PC-3 (cell line): ENCODE results near the gene CYBA. TPM values are rescaled to one million over a fixed set of nuclear protein-coding genes. Genes with fewer than 3 reads are reported as not detected.

Experiments
- ATAC-seq: fragments of 200-7000 bp; cut with Tn5 transposase; 2 replicates; pipeline ENCODE4 v1.9.1; 2020; ENCODE audit warnings: mild to moderate bottlenecking, moderate library complexity
- BruUV-seq: library from RNA; stranded (reverse); fragments of 400-500 nt; replicated peaks from 2 replicates; lab custom pipeline; 2021; lab: Mats Ljungman, UMichigan
- CTCF ChIA-PET: fragments of 300-600 bp; sonication (Branson Sonifier 250); formaldehyde crosslinking; loops from one replicate; lab custom pipeline; 2022; ENCODE audit warnings: antibody characterized with exemption; lab: Charles Lee
- POLR2A ChIA-PET: fragments of 300-600 bp; sonication (Branson Sonifier 250); formaldehyde crosslinking; loops from one replicate; lab custom pipeline; 2022; ENCODE audit warnings: antibody characterized with exemption; ENCODE audit not compliant: unreplicated experiment; lab: Charles Lee
- DNase-seq: peaks from one replicate; pipeline ENCODE4 v3.0.0-alpha.2; 2015
- H2AFZ ChIP-seq: fragments of 300-600 bp; sonication (generic); 2 replicates; pipeline ENCODE4 v1.6.0; 2016; ENCODE audit warnings: antibody characterized with exemption, low read length
- H3F3A ChIP-seq: fragments of 300-600 bp; sonication (generic); one replicate; pipeline ENCODE4 v1.6.0; 2017; ENCODE audit warnings: antibody characterized with exemption, low read length, control low read depth, mild to moderate bottlenecking; ENCODE audit not compliant: unreplicated experiment
- H3K27ac ChIP-seq: fragments of 300-600 bp; sonication (generic); 2 replicates; pipeline ENCODE4 v1.5.1; 2016; ENCODE audit warnings: mild to moderate bottlenecking, low read length
- H3K27me3 ChIP-seq: fragments of 300-600 bp; sonication (generic); 2 replicates; pipeline ENCODE4 v1.6.1; 2016; ENCODE audit warnings: low read length, mixed read lengths
- H3K36me3 ChIP-seq: fragments of 300-600 bp; sonication (generic); 2 replicates; pipeline ENCODE4 v1.6.1; 2016; ENCODE audit warnings: low read depth, mixed run types, low read length, mixed read lengths
- H3K4me1 ChIP-seq: fragments of 300-600 bp; sonication (generic); 2 replicates; pipeline ENCODE4 v1.5.1; 2016; ENCODE audit warnings: low read length; ENCODE audit not compliant: insufficient read depth
- H3K4me2 ChIP-seq: fragments of 300-600 bp; sonication (generic); 2 replicates; pipeline ENCODE4 v1.6.0; 2016; ENCODE audit warnings: low read length
- H3K4me3 ChIP-seq: fragments of 300-600 bp; sonication (generic); 2 replicates; pipeline ENCODE4 v1.5.1; 2016; ENCODE audit warnings: mild to moderate bottlenecking, low read length, mixed read lengths
- H3K79me2 ChIP-seq: fragments of 300-600 bp; sonication (generic); 2 replicates; pipeline ENCODE4 v1.6.1; 2017; ENCODE audit warnings: low read length, mixed read lengths
- H3K9ac ChIP-seq: fragments of 300-600 bp; sonication (generic); 2 replicates; pipeline ENCODE4 v1.6.0; 2016; ENCODE audit warnings: mild to moderate bottlenecking, low read length
- H3K9me2 ChIP-seq: fragments of 300-600 bp; sonication (generic); replicated peaks from 2 replicates; pipeline ENCODE4 v1.6.1; 2016; ENCODE audit warnings: mixed run types, low read length, mixed read lengths
- H3K9me3 ChIP-seq: fragments of 300-600 bp; sonication (generic); 2 replicates; pipeline ENCODE4 v1.6.1; 2016; ENCODE audit warnings: low read length, mixed read lengths
- H4K20me1 ChIP-seq: fragments of 300-600 bp; sonication (generic); 2 replicates; pipeline ENCODE4 v1.6.1; 2016; ENCODE audit warnings: low read length, mixed read lengths
- CTCF ChIP-seq: fragments of 300-600 bp; sonication (generic); conservative IDR thresholded peaks from 2 replicates; pipeline ENCODE4 v1.5.1; 2017; ENCODE audit warnings: antibody characterized with exemption, low read depth, mild to moderate bottlenecking, low read length
- EZH2 ChIP-seq: fragments of 300-600 bp; sonication (generic); IDR thresholded peaks from one replicate; pipeline ENCODE4 v1.6.1; 2017; ENCODE audit warnings: antibody characterized with exemption, mild to moderate bottlenecking, low read length; ENCODE audit not compliant: unreplicated experiment
- EZH2phosphoT487 ChIP-seq: fragments of 300-600 bp; sonication (generic); IDR thresholded peaks from 2 replicates; pipeline ENCODE4 v1.6.1; 2018; ENCODE audit warnings: mild to moderate bottlenecking, antibody characterized with exemption, low read length, borderline replicate concordance
- intact Hi-C: fragments of 100-400 bp; cut with micrococcal nuclease; formaldehyde crosslinking; loops from 2 replicates; pipeline ENCODE4 v1.9.0; 2023
- total RNA-seq: library from RNA; depleted of rRNA; stranded (reverse); fragments of >200 nt; gene quantifications from 2 replicates; pipeline ENCODE4 v1.2.3, GENCODE V29; 2014

Gene CYBA
- total RNA-seq, 1 experiment from 2014 or later: not detected

- Histone ChIP-seq H4K20me1 (0 out of 2 replicates have a peak, but pooled peaks cover 3% of the 10 kb centered on the region), H3K4me2 (no peak overlapping the region), H3K9me2 (no peaks in the 10 kb centered on the region), H3K9ac (no peak overlapping the region), H3F3A (no peaks in the 10 kb centered on the region), H3K27me3 (no peaks in the 10 kb centered on the region), H3K27ac (no peak overlapping the region), H2AFZ (no peak overlapping the region), H3K4me3 (no peak overlapping the region), H3K9me3 (no peaks in the 10 kb centered on the region), H3K79me2 (peaks cover 13% of the 10 kb centered on the region), H3K36me3 (no peaks in the 10 kb centered on the region), H3K4me1 (no peaks in the 10 kb centered on the region; the same call in 1 of the 2 replicates)
- CTCF ChIA-PET: no interaction called here
- no peak for TF ChIP-seq EZH2
- no peak for TF ChIP-seq EZH2phosphoT487
- no peak for TF ChIP-seq CTCF
- DNase-seq (no peak), ATAC-seq (no peak)
- POLR2A ChIA-PET: no interaction called here
- BruUV-seq: no TSS peak
- intact Hi-C loops: no loop called here
Measured at GRCh38 chr16:88657371-88657770, 6.5 kb upstream of the CYBA start.

GRCh38 chr16:88656291-88656980, 5.6 kb upstream of the CYBA start:
- Histone ChIP-seq H3K9ac (no peak overlapping the region), H3K79me2 (peaks cover 6% of the 10 kb centered on the region), H3K27ac (no peak overlapping the region), H3K4me2 (no peak overlapping the region), H3K4me1 (no peaks in the 10 kb centered on the region), H3K36me3 (no peaks in the 10 kb centered on the region), H3K9me3 (no peaks in the 10 kb centered on the region), H3F3A (no peaks in the 10 kb centered on the region), H3K27me3 (no peaks in the 10 kb centered on the region), H3K9me2 (no peaks in the 10 kb centered on the region), H3K4me3 (no peak overlapping the region), H2AFZ (no peak overlapping the region), H4K20me1 (no peaks in the 10 kb centered on the region)
- no peak for TF ChIP-seq EZH2
- no peak for TF ChIP-seq EZH2phosphoT487
- no peak for TF ChIP-seq CTCF
- no TSS peak for BruUV-seq
- ATAC-seq (no peak), DNase-seq (no peak)
- intact Hi-C loops: no loop called here
- ChIA-PET POLR2A (no interaction called here), CTCF (no interaction called here)

GRCh38 chr16:88655733-88656281, 5.0 kb upstream of the CYBA start:
- no peaks in the 10 kb centered on the region for H4K20me1 ChIP-seq
- ChIA-PET CTCF (interaction anchor here (0.6 kb wide), 1 partner anchor 58 kb away, joined by 3 read pairs; no protein-coding TSS in a partner anchor), POLR2A (no interaction called here)
- no peaks in the 10 kb centered on the region for H3K4me1 ChIP-seq
- TF ChIP-seq EZH2phosphoT487 (no peak), EZH2 (no peak), CTCF (no peak)
- intact Hi-C loops: no loop called here
- H2AFZ ChIP-seq: no peak overlapping the region
- H3K4me3 ChIP-seq: no peak overlapping the region
- no peak overlapping the region for H3K4me2 ChIP-seq
- no peaks in the 10 kb centered on the region for H3F3A ChIP-seq
- ATAC-seq: no peak
- H3K9me3 ChIP-seq: no peaks in the 10 kb centered on the region
- H3K27me3 ChIP-seq: no peaks in the 10 kb centered on the region
- DNase-seq: no peak
- BruUV-seq: no TSS peak
- no peaks in the 10 kb centered on the region for H3K79me2 ChIP-seq
- no peak overlapping the region for H3K27ac ChIP-seq
- H3K9me2 ChIP-seq: no peaks in the 10 kb centered on the region
- no peak overlapping the region for H3K9ac ChIP-seq
- H3K36me3 ChIP-seq: no peaks in the 10 kb centered on the region
